Duodenal mucosa (tissue), 2 donors: ENCODE measurements around the gene PEF1.

Source experiments
- H3K27ac ChIP-seq: one replicate; pipeline ENCODE4 v1.7.0; 2013; ENCODE audit warnings: low read depth, low read length
- H3K27me3 ChIP-seq, 2 donors: one replicate each; pipeline ENCODE4 v1.7.0; 2013; ENCODE audit warnings: low read length in 2 of 2, control low read depth in 1 of 2; ENCODE audit not compliant: insufficient read depth in 2 of 2, control insufficient read depth in 1 of 2
- H3K36me3 ChIP-seq, 2 donors: one replicate each; pipeline ENCODE4 v1.7.0; 2013; ENCODE audit warnings: low read length in 2 of 2, control low read depth in 1 of 2; ENCODE audit not compliant: insufficient read depth in 2 of 2, control insufficient read depth in 1 of 2
- H3K4me1 ChIP-seq, 2 donors: one replicate each; pipeline ENCODE4 v1.7.0; 2013; ENCODE audit warnings: low read length in 2 of 2, control low read depth in 1 of 2; ENCODE audit not compliant: insufficient read depth in 2 of 2, control insufficient read depth in 1 of 2
- H3K4me3 ChIP-seq, 2 donors: one replicate each; pipeline ENCODE4 v1.7.0; 2013; ENCODE audit warnings: low read length in 2 of 2, low read depth in 1 of 2
- H3K9ac ChIP-seq, 2 donors: one replicate each; pipeline ENCODE4 v1.7.0; 2013; ENCODE audit warnings: low read length in 2 of 2, low read depth in 1 of 2
- H3K9me3 ChIP-seq, 2 donors: one replicate each; pipeline ENCODE4 v1.7.0; 2013; ENCODE audit warnings: low read length in 2 of 2, control low read depth in 1 of 2; ENCODE audit not compliant: control insufficient read depth in 1 of 2

The PEF1 gene

DNA sequence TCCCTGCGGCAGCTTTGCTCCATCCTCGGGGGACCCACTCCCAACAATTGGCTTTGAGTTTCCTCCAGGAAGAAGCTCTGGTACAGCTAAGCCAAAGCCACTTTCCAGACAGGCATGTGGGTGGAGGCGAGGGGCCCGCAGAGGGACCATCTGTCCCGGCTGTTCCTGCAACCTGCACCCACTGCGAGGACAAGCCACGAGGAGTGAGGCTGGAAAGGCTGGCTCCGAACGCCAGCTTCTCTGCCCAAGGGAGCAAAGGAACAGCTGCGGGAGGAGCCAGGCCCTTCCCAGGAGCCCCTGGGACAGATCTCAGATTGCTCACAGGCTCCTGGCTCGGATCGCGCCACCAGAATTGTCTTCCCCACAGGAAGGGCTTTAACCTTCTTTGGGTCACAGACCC lies 28.3 kb upstream of the PEF1 start:
- peaks cover 21 to 24% of the 10 kb centered on the region in 2 donors for H3K4me1 ChIP-seq
- no peak overlapping the region for H3K4me3 ChIP-seq
- no peaks in the 10 kb centered on the region for H3K9me3 ChIP-seq
- H3K36me3 ChIP-seq, result no peaks in the 10 kb centered on the region
- no peaks in the 10 kb centered on the region for H3K27me3 ChIP-seq
- H3K9ac ChIP-seq, result no peak overlapping the region
- no peak overlapping the region for H3K27ac ChIP-seq

DNA sequence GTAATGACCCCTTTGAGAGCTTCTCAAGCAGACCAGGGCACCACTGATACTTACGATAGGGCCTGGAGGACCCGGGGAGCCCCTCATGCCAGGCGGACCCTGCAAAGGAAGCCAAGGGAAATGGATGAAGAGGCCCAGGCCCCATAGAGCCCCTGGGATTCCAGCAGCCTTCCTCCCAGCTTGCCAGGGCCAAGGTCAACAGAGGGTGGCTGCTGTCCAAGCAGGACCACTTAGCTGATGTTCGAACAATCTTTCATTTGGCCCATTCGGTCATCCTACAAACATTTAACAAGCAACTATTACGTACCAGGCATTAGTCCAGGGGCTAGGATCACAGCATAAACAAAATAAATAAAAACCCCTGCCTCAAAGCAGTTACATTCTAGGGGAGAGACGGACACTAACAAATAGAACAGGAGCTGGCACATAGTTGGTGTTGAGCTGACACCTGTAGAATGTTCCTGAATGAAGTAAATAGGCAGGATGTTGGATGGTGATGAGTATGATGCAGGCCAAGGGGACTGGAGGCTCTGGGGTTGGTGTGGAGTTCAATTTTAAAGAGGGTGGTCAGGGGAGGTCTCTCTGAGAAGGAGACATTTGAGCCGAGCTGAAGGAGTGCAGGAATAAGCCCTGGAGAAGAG lies 27.0 kb upstream of the PEF1 start:
- Histone ChIP-seq H3K4me3 (no peak overlapping the region), H3K27me3 (no peaks in the 10 kb centered on the region), H3K4me1 (peaks cover 31 to 36% of the 10 kb centered on the region in 2 donors), H3K9me3 (no peaks in the 10 kb centered on the region), H3K36me3 (no peaks in the 10 kb centered on the region), H3K27ac (no peak overlapping the region), H3K9ac (no peak overlapping the region)

DNA sequence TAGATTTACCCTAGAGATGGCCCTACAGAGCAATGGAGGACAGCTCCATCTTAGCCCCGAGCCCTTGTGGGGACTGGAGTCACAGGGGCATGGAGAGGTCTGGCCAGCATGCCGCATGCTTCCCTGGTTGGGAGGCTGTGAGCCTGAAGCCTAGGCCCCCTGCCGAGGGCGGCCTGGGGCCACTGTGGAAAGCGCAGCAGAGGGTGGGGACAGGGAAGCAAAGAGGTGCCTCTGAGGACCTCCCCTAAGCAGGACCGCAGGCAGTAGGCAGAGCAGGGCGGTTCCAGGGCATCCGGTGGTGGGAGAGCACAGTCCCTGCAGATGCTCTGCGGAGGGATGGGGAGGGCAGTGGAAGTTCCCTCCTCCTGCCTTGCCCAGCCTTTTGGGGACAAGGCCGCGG lies 26.5 kb upstream of the PEF1 start:
- no peaks in the 10 kb centered on the region for H3K9me3 ChIP-seq
- peaks cover 36 to 40% of the 10 kb centered on the region in 2 donors for H3K4me1 ChIP-seq
- H3K27ac ChIP-seq, result no peak overlapping the region
- H3K4me3 ChIP-seq, result peak overlapping the region; percentile 67 to 79
- no peaks in the 10 kb centered on the region for H3K36me3 ChIP-seq
- H3K9ac ChIP-seq, result peak overlapping the region; percentile 34 to 92
- no peaks in the 10 kb centered on the region for H3K27me3 ChIP-seq

DNA sequence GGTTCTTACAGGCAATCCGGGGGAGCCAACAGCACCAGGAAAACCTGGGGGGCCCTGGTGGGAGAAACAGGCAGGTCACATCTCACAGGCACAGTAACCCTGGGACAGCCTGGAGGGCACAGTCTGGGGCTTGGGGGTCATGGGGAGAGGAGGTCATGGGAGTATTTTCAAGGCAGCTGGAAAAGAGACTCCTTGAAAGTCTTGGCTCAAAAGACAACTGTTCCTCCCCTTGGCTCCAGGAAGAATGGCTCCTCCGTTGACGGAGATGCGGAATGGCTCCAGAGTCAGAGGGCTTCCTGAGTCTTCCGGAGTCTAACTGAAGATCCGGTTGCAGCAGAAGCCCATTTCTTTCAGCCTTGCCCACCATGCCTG lies 25.9 kb upstream of the PEF1 start:
- H3K36me3 ChIP-seq, result no peaks in the 10 kb centered on the region
- peak overlapping the region; percentile 80 to 92 for H3K9ac ChIP-seq
- H3K9me3 ChIP-seq, result no peaks in the 10 kb centered on the region

DNA sequence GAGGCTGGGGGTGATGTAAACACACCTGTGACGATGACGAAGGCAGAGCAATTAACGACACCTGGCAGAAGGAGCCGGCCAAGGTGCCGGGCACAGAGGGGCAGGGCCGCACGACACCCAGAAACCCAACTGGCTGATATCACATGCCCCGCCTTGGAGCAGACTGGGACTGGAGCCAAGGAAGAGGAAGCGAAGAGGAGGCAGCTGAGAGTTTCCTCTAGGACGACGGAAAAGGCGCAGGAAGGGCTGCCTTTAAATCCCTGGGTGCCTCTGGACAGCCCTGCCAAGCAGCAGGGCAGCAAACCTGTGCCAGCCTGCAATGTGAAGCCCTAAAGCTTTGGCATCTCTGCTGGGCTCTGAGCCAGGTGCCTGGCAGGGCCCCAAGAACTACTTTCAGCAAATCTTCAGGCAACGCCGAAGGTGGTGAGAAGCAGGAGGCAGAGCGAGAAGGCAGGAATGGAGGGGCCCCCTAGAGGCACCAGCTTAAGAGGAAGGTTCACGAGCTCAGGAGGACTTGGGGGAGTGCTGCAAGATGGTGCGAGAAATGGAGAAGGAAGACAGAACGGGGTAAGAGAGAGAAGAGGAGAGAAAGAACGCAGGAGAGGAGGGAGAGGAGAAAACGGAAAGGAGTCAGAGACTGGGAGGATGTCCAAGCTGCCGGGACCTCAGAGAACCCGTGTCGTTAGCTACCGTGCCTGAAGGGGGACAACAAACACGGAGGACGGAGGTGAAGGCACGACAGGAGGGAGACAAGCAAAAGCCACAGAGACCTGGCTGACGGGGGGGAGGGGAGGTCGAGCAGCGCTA lies 25.3 kb upstream of the PEF1 start:
- Histone ChIP-seq H3K36me3 (no peaks in the 10 kb centered on the region), H3K4me1 (peaks cover 48 to 49% of the 10 kb centered on the region in 2 donors), H3K4me3 (peak overlapping the region; percentile 67 to 79)

More for the DNA sequence above, 25.9 kb upstream of the PEF1 start:
- H3K27me3 ChIP-seq, result no peaks in the 10 kb centered on the region
- H3K4me3 ChIP-seq, result peak overlapping the region; percentile 67 to 79
- H3K4me1 ChIP-seq, result peaks cover 42 to 46% of the 10 kb centered on the region in 2 donors
- H3K27ac ChIP-seq, result peak overlapping the region; percentile 92

DNA sequence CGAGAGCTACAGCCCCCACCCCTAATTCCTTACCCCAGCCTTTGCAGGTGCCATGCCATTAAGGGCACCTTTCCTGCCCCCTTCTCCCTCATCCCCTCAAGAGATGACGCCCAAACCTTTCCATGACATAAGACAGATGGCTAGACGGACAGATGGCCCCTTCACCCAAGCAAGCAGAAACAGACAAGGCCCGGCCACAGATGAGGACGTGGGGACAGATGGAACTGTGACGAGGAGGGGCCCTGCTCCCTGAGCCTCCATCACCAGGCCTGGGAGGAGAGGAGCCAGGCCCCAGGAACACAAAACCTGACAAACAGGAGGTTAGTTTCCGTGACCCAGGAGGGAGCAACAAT lies 24.7 kb upstream of the PEF1 start:
- peak overlapping the region; percentile 92 for H3K27ac ChIP-seq
- H3K4me3 ChIP-seq, result peak overlapping the region; percentile 67 to 79

More for the DNA sequence above, 25.3 kb upstream of the PEF1 start:
- Histone ChIP-seq H3K27ac (peak overlapping the region; percentile 92), H3K27me3 (no peaks in the 10 kb centered on the region), H3K9me3 (no peaks in the 10 kb centered on the region), H3K9ac (peak overlapping the region; percentile 80 to 92)

DNA sequence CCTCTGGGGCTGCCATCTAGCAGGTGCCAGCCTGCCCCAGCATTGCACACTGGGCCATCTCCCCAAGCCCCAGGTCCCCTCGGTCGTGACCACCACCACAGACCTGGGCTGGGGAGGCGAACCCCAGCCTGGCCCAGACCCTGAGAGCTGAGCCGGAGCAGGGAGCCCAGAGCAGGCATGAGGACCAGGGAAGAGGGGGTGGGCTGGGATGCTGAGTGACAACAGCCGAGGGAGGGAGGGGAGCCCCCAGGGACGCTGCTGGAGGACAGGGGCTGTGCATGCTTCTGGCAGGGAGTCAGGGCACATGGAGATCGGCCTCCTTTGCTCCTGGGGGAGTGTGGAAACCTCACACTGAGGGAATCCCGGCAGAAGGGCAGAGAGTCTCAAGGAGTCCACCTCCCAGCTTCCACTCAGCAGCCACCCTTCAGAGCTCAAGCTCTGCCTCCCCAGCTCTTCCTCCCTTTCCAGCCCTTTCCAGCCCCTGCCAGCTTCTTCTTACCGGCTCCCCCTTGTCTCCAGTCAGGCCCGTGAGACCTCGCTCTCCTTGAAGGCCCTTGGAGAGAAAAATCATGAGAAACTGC lies 23.7 kb upstream of the PEF1 start:
- Histone ChIP-seq H3K9ac (no peak overlapping the region), H3K4me1 (peaks cover 49% of the 10 kb centered on the region in 2 donors), H3K36me3 (no peaks in the 10 kb centered on the region), H3K4me3 (no peak overlapping the region), H3K9me3 (no peaks in the 10 kb centered on the region), H3K27ac (no peak overlapping the region), H3K27me3 (no peaks in the 10 kb centered on the region)

More for the DNA sequence above, 24.7 kb upstream of the PEF1 start:
- H3K36me3 ChIP-seq, result no peaks in the 10 kb centered on the region
- no peaks in the 10 kb centered on the region for H3K27me3 ChIP-seq
- peaks cover 49% of the 10 kb centered on the region in 2 donors for H3K4me1 ChIP-seq
- H3K9me3 ChIP-seq, result no peaks in the 10 kb centered on the region
- peak overlapping the region; percentile 54 to 80 for H3K9ac ChIP-seq

DNA sequence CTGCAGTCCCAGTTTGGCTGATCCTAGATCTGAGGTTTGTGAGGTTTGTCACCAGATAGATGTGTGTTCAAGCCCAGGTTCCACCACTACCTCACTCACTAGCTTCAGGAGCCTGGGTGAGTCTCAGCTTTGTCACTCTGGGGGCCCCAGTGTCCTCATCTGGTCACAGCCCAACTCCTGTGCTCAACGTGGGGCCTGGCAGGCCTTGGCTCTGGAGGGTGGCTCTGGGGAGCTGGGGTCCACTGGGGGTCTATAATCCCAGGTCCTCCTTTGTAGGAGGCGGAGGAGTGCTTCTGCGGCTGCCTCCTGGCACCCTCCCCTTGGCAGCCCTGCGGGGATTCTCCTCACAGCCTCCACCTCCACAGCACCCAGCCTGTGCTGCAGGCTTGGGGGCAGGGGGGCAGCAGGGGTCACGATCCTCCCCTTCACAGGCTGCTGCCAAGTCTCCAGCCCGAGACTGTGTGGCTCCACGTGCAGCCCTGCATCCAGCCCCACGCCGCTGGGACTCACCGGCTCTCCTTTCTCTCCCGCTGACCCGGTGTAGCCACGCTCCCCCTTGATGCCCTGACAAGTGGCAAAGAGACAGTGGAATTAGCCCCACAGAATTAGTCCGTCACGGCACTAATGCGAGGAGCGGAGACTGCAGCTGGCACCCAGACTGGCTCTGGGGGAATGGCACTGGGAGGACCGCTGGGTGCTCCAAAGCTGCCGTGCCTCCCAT lies 22.5 kb upstream of the PEF1 start:
- Histone ChIP-seq H3K9ac (peak overlapping the region; percentile 32 to 57), H3K4me1 (peaks cover 49% of the 10 kb centered on the region in 2 donors)

DNA sequence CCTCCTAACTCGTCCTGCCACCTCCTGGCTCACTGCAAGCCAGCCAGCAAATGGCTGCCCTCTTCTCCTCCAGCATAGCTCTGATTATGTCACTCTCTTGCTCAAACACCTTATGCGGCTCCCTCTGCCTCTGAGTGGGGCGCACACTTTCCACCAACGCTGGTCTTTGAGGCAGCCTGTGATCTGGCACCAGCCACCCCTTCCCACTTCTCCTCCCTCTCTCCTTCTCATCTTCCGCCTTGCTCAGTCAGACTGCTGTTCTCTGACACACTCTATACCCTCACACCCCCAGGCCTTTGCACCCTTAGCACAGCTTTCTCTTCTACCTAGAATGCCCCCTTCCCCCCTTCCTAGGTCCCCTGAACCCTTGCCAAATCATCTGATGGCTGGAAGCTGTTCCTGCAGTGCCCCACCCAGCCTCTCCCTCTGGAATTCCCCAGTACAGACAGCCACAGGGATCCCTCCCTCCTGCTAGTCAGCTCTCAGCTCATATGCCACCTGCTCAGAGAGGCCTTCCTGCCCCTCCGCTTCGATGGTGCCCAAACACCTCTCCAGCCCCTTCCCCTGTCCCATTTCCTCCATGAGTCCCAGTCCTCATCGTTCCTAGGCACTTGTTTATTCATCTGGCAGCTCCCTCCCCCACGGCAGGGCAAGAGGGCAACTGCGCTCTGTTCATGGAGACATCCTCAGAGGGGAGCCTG lies 21.7 kb upstream of the PEF1 start:
- H3K4me3 ChIP-seq, result no peak overlapping the region
- no peaks in the 10 kb centered on the region for H3K9me3 ChIP-seq
- peak overlapping the region; percentile 57 to 72 for H3K9ac ChIP-seq
- H3K4me1 ChIP-seq, result peaks cover 48 to 49% of the 10 kb centered on the region in 2 donors
- H3K27me3 ChIP-seq, result no peaks in the 10 kb centered on the region
- H3K27ac ChIP-seq, result peak overlapping the region; percentile 81
- no peaks in the 10 kb centered on the region for H3K36me3 ChIP-seq

More for the DNA sequence above, 22.5 kb upstream of the PEF1 start:
- no peaks in the 10 kb centered on the region for H3K27me3 ChIP-seq
- peak overlapping the region; percentile 81 for H3K27ac ChIP-seq
- no peak overlapping the region for H3K4me3 ChIP-seq
- H3K36me3 ChIP-seq, result no peaks in the 10 kb centered on the region
- H3K9me3 ChIP-seq, result no peaks in the 10 kb centered on the region
